GM12872 (cell line): Measurements from ENCODE around the gene TALDO1.

Source experiments
- CTCF ChIP-seq: IDR thresholded peaks from 3 replicates; pipeline ENCODE4 v1.5.1; 2011; ENCODE audit warnings: low read depth, mild to moderate bottlenecking, low read length, moderate library complexity; ENCODE audit not compliant: insufficient read depth

The TALDO1 gene

GRCh38 chr11:702462-703461 lies 44.5 kb upstream of the TALDO1 start:
- no peak for TF ChIP-seq CTCF

- no peak for TF ChIP-seq CTCF
Measured at GRCh38 chr11:703506-703905, 43.8 kb upstream of the TALDO1 start.

- no peak for TF ChIP-seq CTCF
Measured at GRCh38 chr11:704228-704674, 43.0 kb upstream of the TALDO1 start.

GRCh38 chr11:704781-705645 lies 42.3 kb upstream of the TALDO1 start:
- TF ChIP-seq CTCF, result no peak

GRCh38 chr11:705646-706438 lies 41.4 kb upstream of the TALDO1 start, which contains the start of gene EPS8L2:
EPS8L2 (plus strand) TSS chr11:706231; CDS start chr11:709408, 3,177 bp downstream.
- TF ChIP-seq CTCF, result no peak

- TF ChIP-seq CTCF, result no peak
Measured at GRCh38 chr11:706439-706956, 40.8 kb upstream of the TALDO1 start.
